ENCODE results near the gene CCDC92B. TPM values are rescaled to one million over a fixed set of nuclear protein-coding genes. Genes with fewer than 3 reads are reported as not detected.
A peak's percentile ranks its signal among the peaks of the same experiment; 100 is the strongest.

Gene CCDC92B
- total and polyA plus RNA-seq, 2 of the 13 experiments (the other 11 are each of a cell fraction or from before 2014, with no cell fraction given): not detected

GRCh38 chr17:2749784-2750181 lies 331 bp upstream of the CCDC92B start (continued):
- TF ChIP-seq, protein P1, sequence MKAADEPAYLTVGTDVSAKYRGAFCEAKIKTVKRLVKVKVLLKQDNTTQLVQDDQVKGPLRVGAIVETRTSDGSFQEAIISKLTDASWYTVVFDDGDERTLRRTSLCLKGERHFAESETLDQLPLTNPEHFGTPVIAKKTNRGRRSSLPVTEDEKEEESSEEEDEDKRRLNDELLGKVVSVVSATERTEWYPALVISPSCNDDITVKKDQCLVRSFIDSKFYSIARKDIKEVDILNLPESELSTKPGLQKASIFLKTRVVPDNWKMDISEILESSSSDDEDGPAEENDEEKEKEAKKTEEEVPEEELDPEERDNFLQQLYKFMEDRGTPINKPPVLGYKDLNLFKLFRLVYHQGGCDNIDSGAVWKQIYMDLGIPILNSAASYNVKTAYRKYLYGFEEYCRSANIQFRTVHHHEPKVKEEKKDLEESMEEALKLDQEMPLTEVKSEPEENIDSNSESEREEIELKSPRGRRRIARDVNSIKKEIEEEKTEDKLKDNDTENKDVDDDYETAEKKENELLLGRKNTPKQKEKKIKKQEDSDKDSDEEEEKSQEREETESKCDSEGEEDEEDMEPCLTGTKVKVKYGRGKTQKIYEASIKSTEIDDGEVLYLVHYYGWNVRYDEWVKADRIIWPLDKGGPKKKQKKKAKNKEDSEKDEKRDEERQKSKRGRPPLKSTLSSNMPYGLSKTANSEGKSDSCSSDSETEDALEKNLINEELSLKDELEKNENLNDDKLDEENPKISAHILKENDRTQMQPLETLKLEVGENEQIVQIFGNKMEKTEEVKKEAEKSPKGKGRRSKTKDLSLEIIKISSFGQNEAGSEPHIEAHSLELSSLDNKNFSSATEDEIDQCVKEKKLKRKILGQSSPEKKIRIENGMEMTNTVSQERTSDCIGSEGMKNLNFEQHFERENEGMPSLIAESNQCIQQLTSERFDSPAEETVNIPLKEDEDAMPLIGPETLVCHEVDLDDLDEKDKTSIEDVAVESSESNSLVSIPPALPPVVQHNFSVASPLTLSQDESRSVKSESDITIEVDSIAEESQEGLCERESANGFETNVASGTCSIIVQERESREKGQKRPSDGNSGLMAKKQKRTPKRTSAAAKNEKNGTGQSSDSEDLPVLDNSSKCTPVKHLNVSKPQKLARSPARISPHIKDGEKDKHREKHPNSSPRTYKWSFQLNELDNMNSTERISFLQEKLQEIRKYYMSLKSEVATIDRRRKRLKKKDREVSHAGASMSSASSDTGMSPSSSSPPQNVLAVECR (CRISPR knock-in tag; IDR thresholded peaks at IDR 0.05; ENCODE audit: borderline replicate concordance): peak; percentile 92
- peak; percentile 97 for TF ChIP-seq ZNF547 (CRISPR knock-in tag; IDR thresholded peaks at IDR 0.05)
- TF ChIP-seq IRX3 (CRISPR knock-in tag; IDR thresholded peaks at IDR 0.05; ENCODE audit: borderline replicate concordance, low read depth): peak; percentile 95; the same call in 1 of the 2 replicates
- TF ChIP-seq SP1 (IDR thresholded peaks at IDR 0.05): no peak
- TF ChIP-seq SP1 (CRISPR knock-in tag; IDR thresholded peaks at IDR 0.05): peak; percentile 29; the same call in 1 of the 2 replicates
- peak; percentile 82 for TF ChIP-seq ZNF777 (CRISPR knock-in tag; IDR thresholded peaks at IDR 0.05)
- TF ChIP-seq ELF4 (CRISPR knock-in tag; IDR thresholded peaks at IDR 0.05; ENCODE audit: borderline replicate concordance): no peak
- TF ChIP-seq SIX4 (CRISPR knock-in tag; IDR thresholded peaks at IDR 0.05): peak; percentile 85
- TF ChIP-seq ZNF564 (CRISPR knock-in tag; IDR thresholded peaks at IDR 0.05): peak; percentile 97
- TF ChIP-seq DNMT3B (CRISPR knock-in tag; conservative IDR thresholded peaks at IDR 0.05): peak; percentile 84; the same call in 1 of the 2 replicates
- 0 out of 2 replicates have a peak, but pooled peaks have one; percentile 71 for TF ChIP-seq ZNF720 (CRISPR knock-in tag; IDR thresholded peaks at IDR 0.05)
- TF ChIP-seq ISL2 (CRISPR knock-in tag; IDR thresholded peaks at IDR 0.05): peak; percentile 91
- TF ChIP-seq MAF1 (CRISPR knock-in tag; IDR thresholded peaks at IDR 0.05; ENCODE audit: borderline replicate concordance): peak; percentile 98
- TF ChIP-seq ZMAT5 (CRISPR knock-in tag; IDR thresholded peaks at IDR 0.05; ENCODE audit: borderline replicate concordance, low read depth): no peak; the same call in 1 of the 2 replicates
- TF ChIP-seq, protein P2, sequence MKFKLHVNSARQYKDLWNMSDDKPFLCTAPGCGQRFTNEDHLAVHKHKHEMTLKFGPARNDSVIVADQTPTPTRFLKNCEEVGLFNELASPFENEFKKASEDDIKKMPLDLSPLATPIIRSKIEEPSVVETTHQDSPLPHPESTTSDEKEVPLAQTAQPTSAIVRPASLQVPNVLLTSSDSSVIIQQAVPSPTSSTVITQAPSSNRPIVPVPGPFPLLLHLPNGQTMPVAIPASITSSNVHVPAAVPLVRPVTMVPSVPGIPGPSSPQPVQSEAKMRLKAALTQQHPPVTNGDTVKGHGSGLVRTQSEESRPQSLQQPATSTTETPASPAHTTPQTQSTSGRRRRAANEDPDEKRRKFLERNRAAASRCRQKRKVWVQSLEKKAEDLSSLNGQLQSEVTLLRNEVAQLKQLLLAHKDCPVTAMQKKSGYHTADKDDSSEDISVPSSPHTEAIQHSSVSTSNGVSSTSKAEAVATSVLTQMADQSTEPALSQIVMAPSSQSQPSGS (CRISPR knock-in tag; IDR thresholded peaks at IDR 0.05): peak; percentile 90
- TF ChIP-seq SMAD9 (CRISPR knock-in tag; IDR thresholded peaks at IDR 0.05): peak; percentile 95
- no peak for TF ChIP-seq MLLT10 (CRISPR knock-in tag; IDR thresholded peaks at IDR 0.05)
- TF ChIP-seq GABPB1 (CRISPR knock-in tag; IDR thresholded peaks at IDR 0.05): peak; percentile 83
- TF ChIP-seq ZNF552 (CRISPR knock-in tag; IDR thresholded peaks at IDR 0.05; ENCODE audit: borderline replicate concordance): peak; percentile 68; the same call in 1 of the 2 replicates
- 0 out of 2 replicates have a peak, but pooled peaks have one; percentile 23 for TF ChIP-seq ZNF576 (CRISPR knock-in tag; IDR thresholded peaks at IDR 0.05)
- TF ChIP-seq ZSCAN29 (CRISPR knock-in tag; conservative IDR thresholded peaks at IDR 0.05): no peak
- no peak for TF ChIP-seq NFIB (CRISPR knock-in tag; IDR thresholded peaks at IDR 0.05; ENCODE audit: borderline replicate concordance)
- TF ChIP-seq, protein P3, sequence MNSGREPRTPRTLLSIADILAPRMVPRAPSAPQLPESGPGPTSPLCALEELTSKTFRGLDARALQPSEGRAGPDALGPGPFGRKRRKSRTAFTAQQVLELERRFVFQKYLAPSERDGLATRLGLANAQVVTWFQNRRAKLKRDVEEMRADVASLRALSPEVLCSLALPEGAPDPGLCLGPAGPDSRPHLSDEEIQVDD (CRISPR knock-in tag; IDR thresholded peaks at IDR 0.05; ENCODE audit: borderline replicate concordance): peak; percentile 98
- TF ChIP-seq ZNF703 (CRISPR knock-in tag; IDR thresholded peaks at IDR 0.05; ENCODE audit: borderline replicate concordance): peak; percentile 52; the same call in 1 of the 2 replicates
- peak; percentile 96 for TF ChIP-seq ZNF83 (CRISPR knock-in tag; IDR thresholded peaks at IDR 0.05; ENCODE audit: borderline replicate concordance)
